Right ventricle myocardium inferior (tissue), 1 donor: ENCODE measurements around the gene NCOA4. TPM values are rescaled to one million over a fixed set of nuclear protein-coding genes. Genes with fewer than 3 reads are reported as not detected.
"Not testable (repeated sequence)": the region's sequence is repeated elsewhere in the genome, so short reads cannot be mapped to it uniquely, and the experiment has no call there.

Source experiments
- ATAC-seq: fragments of 200-7000 bp; cut with Tn5 transposase; one replicate; pipeline ENCODE4 v1.9.1; 2020; ENCODE audit warnings: mild to moderate bottlenecking, moderate library complexity
- DNase-seq: peaks from one replicate; pipeline ENCODE4 v3.0.0; 2021; ENCODE audit errors: missing footprints
- intact Hi-C: fragments of 100-400 bp; cut with DNase I; formaldehyde crosslinking; loops from one replicate; pipeline ENCODE4 v1.11.0; 2022
- total RNA-seq: library from RNA; stranded (reverse); fragmentation: NEBNext Ultra II Directional; extraction: Animal tissue kit (Norgen Biotek cat#: 25700); gene quantifications from one replicate; pipeline ENCODE4 v1.2.1, GENCODE V29; 2021
- donor health status: DM: no; HTN: yes; CAD: no; lungs with severe emphysema.

NCOA4 gene
- total RNA-seq, 1 donor from 2014 or later, result 284 TPM

DNA sequence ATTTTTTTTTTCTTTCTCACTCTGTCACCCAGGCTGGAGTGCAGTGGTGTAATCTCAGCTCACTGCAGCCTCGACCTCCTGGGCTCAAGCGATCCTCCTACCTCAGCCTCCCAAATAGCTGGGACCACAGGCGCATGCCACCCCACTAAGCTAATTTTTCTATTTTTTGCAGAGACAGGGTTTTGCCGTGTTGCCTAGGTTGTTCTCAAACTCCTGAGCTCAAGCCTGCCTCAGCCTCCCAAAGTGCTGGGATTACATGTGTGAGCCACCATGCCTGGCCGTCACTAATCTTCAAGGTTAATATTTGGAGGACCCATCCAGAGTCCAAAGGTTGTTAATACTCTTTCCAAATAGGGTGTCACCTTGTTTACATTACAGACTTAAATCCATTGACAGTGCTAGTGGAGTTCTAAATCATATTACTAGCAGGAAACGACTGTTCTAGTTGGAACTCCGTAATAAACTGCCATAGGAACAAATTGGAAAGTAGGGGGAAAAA lies 28.2 kb downstream of the NCOA4 start:
- ATAC-seq, DNase-seq, intact Hi-C loops: not testable (repeated sequence)

DNA sequence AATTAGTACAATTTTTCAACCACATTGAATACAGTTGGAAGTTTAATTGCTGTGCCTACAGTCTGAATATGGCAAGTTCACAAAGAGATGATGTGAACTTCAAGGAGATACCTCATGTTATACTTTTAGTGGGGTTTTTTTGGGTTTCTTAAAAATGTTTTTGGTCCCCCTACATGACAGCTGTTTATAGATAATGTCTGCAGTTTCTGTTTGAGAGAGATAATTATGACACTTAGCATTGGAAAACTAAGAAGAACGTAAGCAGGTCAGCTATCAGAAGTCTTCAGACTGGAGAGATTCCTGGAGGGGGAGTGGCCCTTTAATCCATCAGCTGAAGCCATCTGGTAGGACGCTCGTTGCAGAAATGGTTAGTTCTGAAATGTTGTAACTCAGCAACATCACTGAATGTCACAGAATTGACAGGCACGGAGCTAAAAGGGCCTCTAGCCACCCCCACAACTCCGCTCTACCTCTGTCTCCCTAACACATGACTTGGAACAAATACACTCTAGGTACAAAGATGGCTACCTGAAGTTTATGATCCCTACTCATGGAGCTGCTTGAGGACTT lies 29.2 kb downstream of the NCOA4 start:
- no peak for ATAC-seq
- no peak for DNase-seq
- intact Hi-C loops, result no loop called here

DNA sequence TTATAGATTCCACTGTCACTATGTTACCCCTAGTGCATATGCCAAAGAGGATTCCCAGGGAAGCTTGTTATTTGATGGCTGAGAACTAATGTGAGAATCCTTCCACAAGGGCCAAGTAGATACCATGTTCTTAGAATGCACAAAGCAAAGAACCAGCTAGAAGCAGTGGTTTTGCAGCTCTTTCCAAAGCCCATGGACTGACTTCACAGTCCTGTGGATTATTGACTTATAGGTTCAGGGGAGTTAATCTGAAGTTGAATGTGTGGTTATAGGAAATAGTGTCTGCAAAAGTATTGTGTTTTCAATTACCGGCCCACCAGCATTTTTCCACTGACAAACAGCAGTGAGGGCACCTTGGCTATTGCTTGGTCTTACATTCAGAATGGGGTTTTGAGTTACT lies 29.9 kb downstream of the NCOA4 start:
- DNase-seq (no peak), ATAC-seq (no peak)
- intact Hi-C loops, result no loop called here

DNA sequence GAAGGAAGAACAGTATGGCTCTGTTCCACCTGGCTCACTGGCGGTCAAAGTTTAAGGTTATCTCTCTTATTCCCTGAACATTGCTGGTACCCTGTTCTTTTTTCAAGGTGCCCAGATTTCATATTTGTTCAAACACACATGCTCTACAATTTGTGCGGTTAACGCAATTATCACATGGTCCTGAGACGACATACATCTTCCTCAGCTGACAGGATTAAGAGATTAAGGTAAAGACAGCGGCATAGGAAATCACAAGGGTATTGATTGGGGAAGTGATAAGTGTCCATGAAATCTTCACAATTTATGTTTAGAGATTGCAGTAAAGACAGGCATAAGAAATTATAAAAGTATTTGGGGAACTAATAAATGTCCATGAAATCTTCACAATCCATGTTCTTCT lies 30.5 kb downstream of the NCOA4 start:
- ATAC-seq, intact Hi-C loops, DNase-seq: not testable (repeated sequence)

DNA sequence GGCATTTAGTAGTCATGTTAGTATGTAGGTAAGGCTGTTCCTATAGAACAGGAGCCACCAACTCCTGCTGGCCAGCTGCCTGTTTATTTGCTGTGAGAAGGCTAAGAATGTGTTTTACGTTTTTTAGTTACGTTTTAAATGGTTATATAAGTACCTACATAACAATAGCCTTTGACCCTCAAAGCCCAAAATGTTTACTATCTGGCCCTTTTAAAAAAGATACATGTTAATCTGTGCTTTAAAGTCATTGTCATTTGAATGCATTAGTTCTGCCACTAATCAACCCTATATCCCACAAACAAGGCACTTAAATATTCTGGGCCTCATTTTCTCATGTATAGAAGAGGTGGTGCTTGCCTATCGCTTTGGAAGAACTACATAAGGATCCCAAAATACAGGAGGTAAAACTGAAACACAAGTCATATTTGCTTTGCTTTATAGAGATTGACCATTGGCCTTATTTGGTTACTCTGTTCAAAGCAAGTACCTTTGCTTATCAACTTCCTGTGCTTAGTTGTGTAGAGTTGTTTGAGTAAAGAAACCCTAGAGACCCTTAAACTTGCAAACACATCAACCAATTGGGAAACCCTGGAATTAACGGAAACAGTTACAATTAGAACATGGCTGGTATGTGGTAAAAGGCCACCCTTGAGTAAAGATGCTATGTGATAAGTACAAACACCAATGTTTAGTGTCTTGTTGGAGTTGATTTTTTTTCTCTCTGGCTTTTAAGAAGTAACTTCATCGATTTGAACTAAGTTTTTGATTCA lies 32.2 kb downstream of the NCOA4 start:
- ATAC-seq (no peak), DNase-seq (no peak)
- intact Hi-C loops, result no loop called here

DNA sequence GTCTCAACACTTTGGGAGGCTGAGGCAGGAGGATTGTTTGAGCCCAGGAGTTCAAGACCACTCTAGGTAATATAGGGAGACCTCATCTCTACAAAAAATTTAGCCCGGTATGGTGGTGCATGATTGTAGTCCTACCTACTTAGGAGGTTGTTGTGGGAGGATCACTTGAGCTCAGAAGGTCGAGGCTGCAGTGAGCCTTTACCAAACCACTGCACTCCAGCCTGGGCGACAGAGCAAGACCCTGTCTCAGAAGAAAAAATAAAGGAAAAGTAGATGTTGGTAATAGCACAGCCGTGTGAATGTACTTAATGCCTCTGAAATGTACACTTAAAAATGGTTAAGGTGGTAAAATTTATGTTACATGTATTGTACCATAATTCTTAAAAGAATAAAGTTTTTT lies 32.9 kb downstream of the NCOA4 start:
- DNase-seq (no peak), ATAC-seq (no peak)
- intact Hi-C loops, result no loop called here

DNA sequence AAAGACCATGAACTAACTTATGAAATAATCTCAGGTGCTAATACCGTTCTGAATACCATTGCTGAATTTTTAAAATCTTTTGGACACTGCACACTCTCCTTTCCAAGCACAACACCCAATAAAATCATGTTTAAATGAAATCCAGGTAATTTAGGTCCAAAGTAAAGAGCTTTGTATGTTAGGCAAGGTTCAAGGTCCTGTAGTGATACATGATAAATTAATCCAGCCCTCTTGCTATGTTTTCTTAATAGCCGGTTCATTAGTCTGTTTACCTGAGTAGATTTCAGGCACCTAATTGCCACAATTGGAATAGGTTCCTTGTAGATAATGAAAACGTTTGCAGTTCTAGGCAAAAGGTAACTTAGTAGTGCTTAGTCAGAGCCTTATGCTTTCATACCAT lies 44.8 kb downstream of the NCOA4 start:
- intact Hi-C loops, DNase-seq, ATAC-seq: not testable (repeated sequence)

DNA sequence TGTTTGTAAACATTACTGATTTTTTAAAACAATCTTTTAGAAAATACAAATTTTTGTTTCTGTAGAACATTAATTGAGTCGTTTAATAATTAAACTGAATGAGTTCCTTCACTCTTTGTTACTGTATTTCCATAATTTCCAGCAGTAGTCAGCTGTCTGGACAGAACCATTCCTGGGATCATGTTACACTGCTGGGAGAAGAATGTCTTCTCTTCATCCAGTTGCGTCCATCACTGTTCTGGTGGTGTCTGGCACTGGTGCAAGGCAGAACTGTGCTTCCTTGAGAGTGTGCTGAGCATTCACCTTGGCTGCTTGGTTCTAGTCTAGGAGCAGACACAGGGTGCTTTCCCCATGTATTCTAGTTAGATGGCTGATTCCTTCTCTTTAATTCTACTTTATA lies 46.0 kb downstream of the NCOA4 start:
- ATAC-seq, DNase-seq, intact Hi-C loops: not testable (repeated sequence)

DNA sequence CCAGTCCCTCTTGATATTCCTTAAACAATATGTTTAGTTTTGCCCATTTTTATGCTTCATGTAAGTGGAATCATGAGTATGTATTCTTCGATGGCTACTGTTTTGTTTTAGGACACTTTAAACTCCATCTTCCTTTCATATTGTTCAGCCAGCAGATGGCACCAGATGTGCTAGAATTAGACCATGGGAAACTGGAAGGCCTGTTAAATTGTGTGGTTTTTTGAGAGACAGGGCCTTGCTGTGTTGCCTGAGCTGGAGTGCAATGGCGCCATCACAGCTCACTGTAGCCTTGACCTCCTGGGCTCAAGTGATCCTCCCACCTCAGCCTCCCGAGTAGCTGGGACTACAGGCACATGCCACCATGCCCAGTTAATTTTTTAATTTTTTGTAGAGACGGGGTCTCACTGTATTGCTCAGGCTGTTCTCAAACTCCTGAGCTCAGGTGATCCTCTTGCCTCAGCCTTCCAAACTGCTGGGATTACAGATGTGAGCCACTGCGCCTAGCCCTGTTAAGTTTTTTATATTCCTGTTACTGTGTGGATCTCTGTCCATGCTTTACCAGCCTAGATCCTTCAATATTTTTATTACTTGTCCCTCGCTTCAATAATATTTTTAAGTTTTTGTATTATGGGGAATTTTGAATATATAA lies 46.8 kb downstream of the NCOA4 start:
- peak; percentile 67 for ATAC-seq
- DNase-seq, intact Hi-C loops: not testable (repeated sequence)

DNA sequence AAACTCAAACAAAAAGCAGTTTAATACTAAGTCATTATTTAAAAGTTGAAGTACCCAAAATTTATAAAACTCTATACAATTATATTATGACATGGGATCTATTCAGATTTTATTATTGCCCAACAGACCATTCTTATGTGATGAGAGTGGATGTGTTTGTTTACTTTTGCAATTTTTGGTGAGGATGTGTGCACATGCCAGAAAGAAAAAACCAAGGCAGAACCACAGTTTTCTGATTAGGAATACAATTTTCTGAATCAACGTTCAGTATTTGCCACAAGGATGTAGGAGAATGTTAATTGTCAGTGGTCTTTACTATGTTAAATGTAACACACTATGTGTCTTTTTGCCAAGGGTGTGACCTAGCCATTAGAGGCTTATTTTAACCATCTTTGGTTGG lies 49.1 kb downstream of the NCOA4 start:
- intact Hi-C loops, DNase-seq, ATAC-seq: not testable (repeated sequence)

DNA sequence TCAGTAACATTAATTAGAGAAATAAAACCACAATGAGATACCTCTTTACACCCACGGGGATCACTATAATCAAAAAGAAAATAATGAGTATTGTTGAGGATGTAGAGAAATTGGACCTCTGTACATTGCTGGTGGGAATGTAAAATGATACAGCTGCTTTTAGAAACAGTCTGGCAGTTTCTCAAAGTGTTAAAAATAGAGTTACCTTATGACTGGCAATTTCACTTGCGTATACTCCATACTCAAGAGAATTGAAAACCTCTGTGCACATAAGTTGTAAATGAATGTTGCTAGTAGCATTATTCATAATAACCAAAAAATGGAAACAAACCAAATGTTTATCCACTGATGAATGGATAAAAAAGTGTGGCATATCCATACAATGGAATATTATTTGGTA lies 51.9 kb downstream of the NCOA4 start:
- intact Hi-C loops, result loop anchor here (10.0 kb wide), 1 partner anchor 46 kb away; no protein-coding TSS in a partner anchor
- DNase-seq, result not testable (repeated sequence)
- peak; percentile 31 for ATAC-seq

DNA sequence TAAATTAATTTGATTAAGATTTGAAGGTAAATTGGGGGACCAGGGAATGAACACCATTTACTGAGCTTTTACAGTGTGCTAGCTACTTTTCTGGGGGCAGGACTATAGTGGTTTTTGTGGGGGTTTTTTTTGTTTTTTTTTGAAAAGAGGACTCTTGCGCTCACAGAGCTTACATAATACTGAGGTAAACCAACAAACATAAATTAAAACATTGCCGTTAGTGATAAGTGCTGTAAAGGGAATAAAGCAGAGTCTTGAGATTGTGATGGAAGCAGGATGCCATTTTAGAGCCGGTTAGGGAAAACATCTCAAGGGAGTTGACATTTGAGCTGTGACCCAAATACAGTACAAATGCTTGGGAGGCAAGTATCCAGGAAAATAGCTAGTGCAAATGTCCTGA lies 56.4 kb downstream of the NCOA4 start:
- ATAC-seq, DNase-seq: not testable (repeated sequence)
- intact Hi-C loops, result loop anchor here (10.0 kb wide), 1 partner anchor 51 kb away; no protein-coding TSS in a partner anchor

DNA sequence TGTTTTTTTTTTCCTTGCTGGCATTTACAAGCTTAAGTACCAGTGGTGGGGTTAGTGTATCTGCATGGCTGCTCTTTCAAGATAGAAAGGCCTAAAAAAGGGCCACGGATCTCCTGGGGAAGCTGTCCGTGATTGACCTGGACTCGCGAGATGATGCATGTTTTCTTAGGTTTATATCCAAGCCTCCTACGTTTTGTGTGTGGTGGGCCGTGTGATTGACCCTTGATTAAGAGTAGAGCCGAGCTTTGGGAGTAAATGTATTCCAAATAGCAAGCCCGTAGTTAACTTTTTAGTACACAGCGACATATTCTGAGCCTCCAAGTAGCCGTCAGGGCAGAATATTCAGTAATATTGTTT lies 57.6 kb downstream of the NCOA4 start:
- DNase-seq, ATAC-seq: not testable (repeated sequence)
- intact Hi-C loops, result loop anchor here (10.0 kb wide), 1 partner anchor 52 kb away; no protein-coding TSS in a partner anchor

DNA sequence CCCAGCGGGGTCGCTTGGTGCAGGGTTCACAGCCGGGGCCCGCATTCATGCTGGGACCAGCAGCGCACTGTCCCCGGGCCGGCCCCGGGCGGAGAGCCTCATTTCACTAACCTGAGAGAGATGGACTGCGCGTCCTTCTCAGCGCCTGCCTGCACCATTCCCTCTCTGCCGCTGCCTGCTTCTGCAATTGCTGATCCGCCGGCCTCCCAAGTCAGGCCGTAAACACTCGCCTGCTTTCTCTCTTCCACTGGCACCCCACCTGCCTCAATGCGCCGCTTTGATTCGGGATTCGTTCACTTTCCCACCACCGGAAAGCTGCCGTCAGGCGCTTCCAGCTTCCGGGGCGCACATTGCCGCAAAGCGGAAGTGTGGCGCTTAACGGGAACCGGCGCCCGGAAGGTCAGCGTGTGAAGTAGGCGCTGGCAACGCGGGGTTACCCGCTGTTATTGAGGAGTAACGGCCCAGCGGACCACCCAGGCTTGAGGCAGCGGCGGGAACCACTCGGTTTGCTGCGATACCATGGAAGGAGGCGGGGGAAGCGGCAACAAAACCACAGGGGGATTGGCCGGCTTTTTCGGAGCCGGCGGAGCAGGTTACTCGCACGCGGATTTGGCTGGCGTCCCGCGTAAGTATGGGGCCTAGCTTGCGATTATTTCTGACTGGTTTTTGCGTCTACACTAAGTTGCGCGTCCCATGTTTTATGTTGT lies 58.2 kb downstream of the NCOA4 start, which contains the start of gene TIMM23:
Gene TIMM23, plus strand, starts transcription at position 384 of the 707 bp plus-strand sequence. Its CDS starts 136 bp downstream, at position 520.
- DNase-seq (peak; percentile 94), ATAC-seq (peak; percentile 95)
- intact Hi-C loops, result loop anchor here (10.0 kb wide), 1 partner anchor 53 kb away; no protein-coding TSS in a partner anchor

DNA sequence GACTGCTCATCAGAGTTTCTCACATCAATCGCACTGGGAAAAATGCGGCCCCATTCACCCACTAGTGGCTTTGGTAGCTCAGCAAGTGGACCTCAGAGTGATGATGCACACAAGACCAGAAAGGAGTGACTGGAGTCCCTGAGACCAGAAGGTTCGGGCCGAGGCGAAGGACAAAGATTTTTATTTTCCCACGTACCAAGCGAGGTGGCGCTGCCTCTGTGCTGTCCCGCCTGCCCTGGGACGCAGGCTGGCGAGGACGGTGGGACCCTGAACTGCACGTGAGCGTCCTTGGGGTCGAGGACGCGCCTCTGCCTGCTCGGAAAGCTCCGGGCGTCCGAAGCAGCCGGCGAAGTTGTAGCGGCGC lies 58.7 kb downstream of the NCOA4 start:
- intact Hi-C loops, result loop anchor here (10.0 kb wide), 1 partner anchor 53 kb away; no protein-coding TSS in a partner anchor
- DNase-seq, result not testable (repeated sequence)
- peak; percentile 27 for ATAC-seq

DNA sequence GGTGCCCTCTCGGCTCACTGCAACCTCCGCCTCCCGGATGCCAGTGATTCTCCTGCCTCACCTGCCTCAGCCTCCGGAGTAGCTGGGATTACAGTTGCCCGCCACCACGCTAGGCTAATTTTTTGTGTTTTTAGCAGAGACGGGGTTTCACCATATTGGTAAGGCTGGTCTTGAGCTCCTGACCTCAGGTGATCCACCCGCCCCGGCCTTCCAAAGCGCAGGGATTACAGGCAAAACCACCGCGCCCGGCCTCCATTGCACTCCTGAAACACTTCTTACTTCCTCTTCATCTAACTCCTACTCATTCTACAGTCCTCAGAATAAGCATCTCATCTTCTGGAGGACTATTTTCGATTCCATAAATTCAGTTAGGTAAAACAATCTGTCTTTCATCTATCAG lies 59.4 kb downstream of the NCOA4 start:
- not testable (repeated sequence) for DNase-seq, ATAC-seq
- intact Hi-C loops, result loop anchor here (10.0 kb wide), 1 partner anchor 54 kb away; no protein-coding TSS in a partner anchor

DNA sequence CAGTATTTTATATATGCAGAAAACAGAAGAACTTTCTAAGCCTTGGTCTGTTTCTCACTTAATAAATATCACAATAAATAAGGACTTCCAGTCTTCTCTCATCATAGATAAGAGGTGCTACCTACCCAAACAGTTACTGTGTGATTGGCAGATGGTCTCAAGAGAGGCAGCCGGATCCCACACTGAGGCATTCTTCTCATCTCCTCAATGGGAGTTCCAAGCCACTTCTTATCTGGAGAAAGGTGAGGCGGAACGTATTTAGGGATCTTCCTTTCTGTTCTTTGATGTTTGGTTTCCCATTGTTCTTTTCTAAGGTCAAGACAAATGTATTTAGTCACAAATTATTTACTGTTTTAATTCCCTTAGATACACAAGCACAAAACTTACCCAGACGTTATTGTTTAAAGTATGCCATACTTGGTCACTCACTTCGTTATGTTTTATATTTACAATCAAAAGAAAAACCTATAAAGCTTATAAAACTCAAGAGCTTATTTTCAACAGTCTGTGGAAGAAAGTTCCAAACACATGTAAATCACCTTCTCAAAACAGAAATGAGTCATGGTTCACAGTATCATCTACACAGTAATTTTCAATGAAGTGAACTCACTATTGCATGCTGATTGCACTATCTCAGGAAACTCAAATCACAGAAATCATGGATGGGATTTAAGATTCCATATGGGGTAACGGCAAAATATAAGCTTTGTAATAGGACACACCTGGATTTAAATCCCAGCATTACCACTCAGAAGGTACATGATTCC lies 67.6 kb downstream of the NCOA4 start:
- DNase-seq, ATAC-seq, intact Hi-C loops: not testable (repeated sequence)

DNA sequence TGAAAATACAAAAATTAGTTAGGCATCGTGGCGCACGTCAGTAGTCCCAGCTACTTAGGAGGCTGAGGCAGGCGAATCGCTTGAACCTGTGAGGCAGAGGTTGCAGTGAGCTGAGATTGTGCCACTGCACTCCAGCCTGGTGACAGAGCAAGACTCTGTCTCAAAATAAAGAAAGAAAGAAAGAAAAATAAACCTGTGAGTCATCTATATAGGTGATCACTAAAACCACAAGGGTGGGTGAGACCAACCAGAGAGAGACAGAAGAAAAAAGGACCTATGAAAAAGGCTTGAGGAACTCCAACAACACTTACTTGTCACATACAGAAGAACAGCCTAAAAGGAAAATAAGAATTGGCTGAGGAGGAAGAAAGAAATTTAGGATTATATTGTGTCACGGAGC lies 72.5 kb downstream of the NCOA4 start:
- ATAC-seq, DNase-seq, intact Hi-C loops: not testable (repeated sequence)
